Measurements from ENCODE around the gene TRIM8.
"Not testable (repeated sequence)": the region's sequence is repeated elsewhere in the genome, so short reads cannot be mapped to it uniquely, and the experiment has no call there.

TRIM8 gene

GRCh38 chr10:102691285-102692066, 47.2 kb downstream of the TRIM8 start:
- in situ Hi-C loops (cut with MboI; ENCODE audit: low sequenced_read_pairs): no loop called here

- in situ Hi-C loops (cut with MboI; ENCODE audit: low sequenced_read_pairs): not testable (repeated sequence)
Measured at GRCh38 chr10:102695401-102695800, 51.1 kb downstream of the TRIM8 start.

DNA sequence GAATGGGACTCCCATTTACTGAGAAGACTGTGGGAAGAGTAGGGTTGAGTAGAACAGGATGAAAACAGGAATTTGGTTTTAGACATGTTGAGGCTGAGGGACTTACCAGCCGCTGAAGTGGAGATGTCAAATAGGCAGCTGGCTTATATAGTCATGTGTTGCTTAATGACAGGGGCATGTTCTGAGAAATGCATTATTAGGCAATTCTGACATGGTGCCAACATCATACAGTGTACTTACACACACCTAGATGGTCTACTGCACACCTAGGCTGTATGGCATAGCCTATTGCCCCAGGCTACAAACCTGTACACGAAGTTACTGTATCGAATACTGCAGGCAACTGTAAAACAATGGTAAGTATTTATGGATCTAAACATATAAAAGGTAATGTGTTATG, 52.5 kb downstream of the TRIM8 start:
- in situ Hi-C loops (cut with MboI; ENCODE audit: low sequenced_read_pairs): no loop called here

- in situ Hi-C loops (cut with MboI; ENCODE audit: low sequenced_read_pairs): no loop called here
Measured at GRCh38 chr10:102698894-102699293, 54.6 kb downstream of the TRIM8 start.

DNA sequence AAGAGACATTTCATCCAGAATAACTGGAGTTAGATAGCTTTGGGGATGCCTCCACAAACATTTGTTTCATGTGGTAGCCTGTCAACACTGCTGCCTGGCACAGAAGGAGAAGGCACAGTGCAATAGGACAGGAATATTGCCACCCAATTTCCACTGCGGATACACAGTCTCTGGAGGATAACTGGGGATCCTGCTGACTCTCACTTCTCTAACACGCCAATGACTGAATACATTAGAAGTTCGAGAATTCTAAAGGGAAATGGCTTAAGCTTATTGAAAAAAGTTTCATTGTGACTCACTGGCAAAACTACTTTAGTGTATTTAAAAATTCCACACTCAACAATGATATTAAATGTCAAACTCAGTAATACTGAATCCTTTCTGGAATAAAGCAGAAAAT, 57.0 kb downstream of the TRIM8 start:
- in situ Hi-C loops (cut with MboI; ENCODE audit: low sequenced_read_pairs): no loop called here

DNA sequence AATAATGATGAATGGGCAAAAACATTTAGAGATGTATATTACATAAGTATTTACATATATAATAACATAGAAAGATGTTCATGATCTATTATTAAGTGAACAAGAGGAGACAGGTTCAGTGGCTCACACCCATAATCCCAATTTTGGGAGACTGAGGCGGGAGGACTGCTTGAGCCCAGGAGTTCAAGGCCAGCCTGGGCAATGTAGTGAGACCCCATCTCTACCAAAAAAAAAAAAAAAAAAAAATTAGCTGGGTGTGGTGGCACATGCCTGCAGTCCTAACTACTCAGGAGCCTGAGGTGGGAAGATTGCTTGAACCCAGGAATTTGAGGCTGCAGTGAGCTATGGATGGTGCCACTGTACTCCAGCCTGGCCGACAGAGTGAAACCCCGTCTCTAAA, 57.5 kb downstream of the TRIM8 start:
- in situ Hi-C loops (cut with MboI; ENCODE audit: low sequenced_read_pairs): no loop called here

DNA sequence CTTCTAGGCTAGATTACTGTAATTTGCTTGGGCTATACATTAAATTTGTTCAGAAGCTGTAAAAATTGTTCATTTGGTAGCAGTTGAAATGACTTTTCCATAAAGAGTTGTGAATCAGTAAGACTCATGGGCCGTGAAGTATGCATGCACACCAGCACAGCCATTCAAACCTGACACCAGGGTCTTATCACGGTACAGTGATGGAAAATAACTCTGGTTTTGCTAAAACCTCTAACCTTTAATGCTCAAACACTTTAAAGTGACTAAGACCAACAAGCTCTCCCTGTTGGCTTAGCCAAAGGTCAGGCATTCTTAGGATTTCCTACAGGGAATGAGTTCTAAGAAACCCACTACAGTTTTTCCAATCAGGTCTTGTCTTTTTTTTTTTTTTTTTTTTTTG, 58.5 kb downstream of the TRIM8 start:
- in situ Hi-C loops (cut with MboI; ENCODE audit: low sequenced_read_pairs): no loop called here

DNA sequence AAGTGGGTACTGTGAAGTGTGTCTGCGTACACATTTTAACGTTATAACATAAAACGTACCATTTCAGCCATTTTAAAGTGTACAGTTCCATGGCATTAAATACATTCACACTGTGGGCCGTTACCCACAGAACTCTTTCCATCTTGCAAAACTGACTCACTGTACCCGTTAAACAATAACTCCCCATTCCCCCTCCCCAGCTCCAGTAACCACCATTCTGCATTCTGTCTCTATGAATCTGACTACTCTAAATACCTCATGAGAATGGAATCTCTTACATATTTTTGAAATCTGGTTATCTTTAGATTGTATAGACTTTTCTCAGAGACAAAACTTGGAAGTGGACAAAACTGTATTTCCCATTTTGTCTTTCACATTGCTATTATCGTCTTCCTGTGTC, 60.6 kb downstream of the TRIM8 start:
- in situ Hi-C loops (cut with MboI; ENCODE audit: low sequenced_read_pairs): no loop called here

DNA sequence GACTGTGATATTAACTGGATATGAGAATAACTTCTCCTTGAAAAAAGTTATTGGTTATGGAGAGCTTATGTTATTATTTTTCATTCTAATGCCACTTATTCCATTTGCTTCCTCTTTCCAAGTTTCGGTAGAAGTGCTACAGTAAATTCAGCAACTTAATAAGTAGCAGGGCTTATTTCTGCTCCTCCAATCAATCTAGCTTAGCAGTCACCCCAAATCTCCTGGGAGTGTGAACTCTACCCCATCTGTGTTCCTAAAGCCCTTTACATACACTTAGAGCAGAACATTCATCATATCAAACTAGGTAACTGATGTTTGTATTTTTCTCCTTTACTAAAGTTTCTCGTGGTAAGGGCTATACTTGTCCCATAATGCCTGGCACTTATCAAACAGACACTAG, 61.3 kb downstream of the TRIM8 start:
- in situ Hi-C loops (cut with MboI; ENCODE audit: low sequenced_read_pairs): no loop called here
